Measurements from ENCODE around the gene SYT2. TPM values are rescaled to one million over a fixed set of nuclear protein-coding genes. Genes with fewer than 3 reads are reported as not detected.
A peak's percentile ranks its signal among the peaks of the same experiment; 100 is the strongest.
"Not testable (repeated sequence)": the region's sequence is repeated elsewhere in the genome, so short reads cannot be mapped to it uniquely, and the experiment has no call there.

Gene SYT2
- total and polyA plus RNA-seq, 5 donors from 2014 or later = 0.05 TPM; not detected in 3

GRCh38 chr1:202547215-202547614, 163.0 kb downstream of the SYT2 start:
- H3K9me3 Mint-ChIP-seq = no peaks in the 10 kb centered on the region
- no peaks in the 10 kb centered on the region for H3K27me3 ChIP-seq (ENCODE audit: control insufficient read depth, insufficient read depth, low read length)
- H3K27me3 Mint-ChIP-seq = no peaks in the 10 kb centered on the region
- H3K4me1 ChIP-seq (ENCODE audit: control insufficient read depth, insufficient read depth, low read length, poor library complexity, severe bottlenecking) = no peaks in the 10 kb centered on the region
- no peak overlapping the region for H3K4me3 Mint-ChIP-seq
- ATAC-seq (ENCODE audit: low read depth in 2 of 2) = no peak
- peaks cover 0 to 11% (median 5%) of the 10 kb centered on the region in 4 donors for H3K4me1 Mint-ChIP-seq
- no peak overlapping the region for H3K4me3 ChIP-seq (ENCODE audit: low read depth, low read length)
- H3K9me3 ChIP-seq (ENCODE audit: control insufficient read depth in 2 of 2, low read length in 2 of 2) = no peaks in the 10 kb centered on the region
- no peak for DNase-seq
- no peak overlapping the region for H3K27ac Mint-ChIP-seq
- no peak overlapping the region for H3K27ac ChIP-seq (ENCODE audit: insufficient read depth, low read length, poor library complexity, severe bottlenecking)
- no peaks in the 10 kb centered on the region for H3K36me3 ChIP-seq (ENCODE audit: control insufficient read depth, insufficient read depth, low read length)
- peaks cover 7% of the 10 kb centered on the region for H3K36me3 Mint-ChIP-seq

- not testable (repeated sequence) for H3K27ac Mint-ChIP-seq; ATAC-seq (ENCODE audit: low read depth in 2 of 2); H3K9me3 Mint-ChIP-seq; H3K27me3 ChIP-seq (ENCODE audit: control insufficient read depth, insufficient read depth, low read length); H3K4me1 ChIP-seq (ENCODE audit: control insufficient read depth, insufficient read depth, low read length, poor library complexity, severe bottlenecking); H3K36me3 Mint-ChIP-seq; H3K9me3 ChIP-seq (ENCODE audit: control insufficient read depth in 2 of 2, low read length in 2 of 2); H3K27ac ChIP-seq (ENCODE audit: insufficient read depth, low read length, poor library complexity, severe bottlenecking); H3K4me3 ChIP-seq (ENCODE audit: low read depth, low read length); H3K27me3 Mint-ChIP-seq; H3K36me3 ChIP-seq (ENCODE audit: control insufficient read depth, insufficient read depth, low read length); DNase-seq; H3K4me3 Mint-ChIP-seq
- peaks cover 0 to 11% (median 5%) of the 10 kb centered on the region in 4 donors for H3K4me1 Mint-ChIP-seq
Observed at GRCh38 chr1:202546796-202547195, 163.5 kb downstream of the SYT2 start.

- H3K27me3 ChIP-seq (ENCODE audit: control insufficient read depth, insufficient read depth, low read length); H3K9me3 ChIP-seq (ENCODE audit: control insufficient read depth in 2 of 2, low read length in 2 of 2); H3K36me3 ChIP-seq (ENCODE audit: control insufficient read depth, insufficient read depth, low read length); H3K9me3 Mint-ChIP-seq; H3K4me1 ChIP-seq (ENCODE audit: control insufficient read depth, insufficient read depth, low read length, poor library complexity, severe bottlenecking); H3K4me3 Mint-ChIP-seq; DNase-seq; H3K4me3 ChIP-seq (ENCODE audit: low read depth, low read length); H3K27ac Mint-ChIP-seq; H3K27me3 Mint-ChIP-seq; H3K36me3 Mint-ChIP-seq; ATAC-seq (ENCODE audit: low read depth in 2 of 2); H3K27ac ChIP-seq (ENCODE audit: insufficient read depth, low read length, poor library complexity, severe bottlenecking): not testable (repeated sequence)
- H3K4me1 Mint-ChIP-seq = peaks cover 0 to 11% (median 5%) of the 10 kb centered on the region in 4 donors
Observed at GRCh38 chr1:202546377-202546776, 163.9 kb downstream of the SYT2 start.

GRCh38 chr1:202545647-202546303, 164.5 kb downstream of the SYT2 start:
- H3K9me3 Mint-ChIP-seq; DNase-seq; H3K4me3 Mint-ChIP-seq; H3K27ac ChIP-seq (ENCODE audit: insufficient read depth, low read length, poor library complexity, severe bottlenecking); H3K36me3 Mint-ChIP-seq; H3K4me1 ChIP-seq (ENCODE audit: control insufficient read depth, insufficient read depth, low read length, poor library complexity, severe bottlenecking); H3K27me3 Mint-ChIP-seq; H3K4me3 ChIP-seq (ENCODE audit: low read depth, low read length); H3K27me3 ChIP-seq (ENCODE audit: control insufficient read depth, insufficient read depth, low read length); H3K9me3 ChIP-seq (ENCODE audit: control insufficient read depth in 2 of 2, low read length in 2 of 2); H3K27ac Mint-ChIP-seq; ATAC-seq (ENCODE audit: low read depth in 2 of 2); H3K36me3 ChIP-seq (ENCODE audit: control insufficient read depth, insufficient read depth, low read length): not testable (repeated sequence)
- peaks cover 0 to 11% (median 5%) of the 10 kb centered on the region in 4 donors for H3K4me1 Mint-ChIP-seq

GRCh38 chr1:202544766-202545449, 165.3 kb downstream of the SYT2 start:
- H3K36me3 Mint-ChIP-seq; H3K27ac Mint-ChIP-seq; H3K36me3 ChIP-seq (ENCODE audit: control insufficient read depth, insufficient read depth, low read length); H3K27me3 ChIP-seq (ENCODE audit: control insufficient read depth, insufficient read depth, low read length); H3K4me1 ChIP-seq (ENCODE audit: control insufficient read depth, insufficient read depth, low read length, poor library complexity, severe bottlenecking); H3K4me3 Mint-ChIP-seq; H3K9me3 Mint-ChIP-seq; H3K9me3 ChIP-seq (ENCODE audit: control insufficient read depth in 2 of 2, low read length in 2 of 2); H3K27me3 Mint-ChIP-seq; H3K4me3 ChIP-seq (ENCODE audit: low read depth, low read length); H3K27ac ChIP-seq (ENCODE audit: insufficient read depth, low read length, poor library complexity, severe bottlenecking); DNase-seq; ATAC-seq (ENCODE audit: low read depth in 2 of 2): not testable (repeated sequence)
- peaks cover 0 to 11% (median 5%) of the 10 kb centered on the region in 4 donors for H3K4me1 Mint-ChIP-seq

- not testable (repeated sequence) for H3K27ac Mint-ChIP-seq; DNase-seq; H3K4me3 Mint-ChIP-seq; H3K27me3 ChIP-seq (ENCODE audit: control insufficient read depth, insufficient read depth, low read length); H3K27ac ChIP-seq (ENCODE audit: insufficient read depth, low read length, poor library complexity, severe bottlenecking); H3K9me3 Mint-ChIP-seq; ATAC-seq (ENCODE audit: low read depth in 2 of 2); H3K36me3 ChIP-seq (ENCODE audit: control insufficient read depth, insufficient read depth, low read length); H3K9me3 ChIP-seq (ENCODE audit: control insufficient read depth in 2 of 2, low read length in 2 of 2); H3K4me1 ChIP-seq (ENCODE audit: control insufficient read depth, insufficient read depth, low read length, poor library complexity, severe bottlenecking); H3K4me3 ChIP-seq (ENCODE audit: low read depth, low read length); H3K27me3 Mint-ChIP-seq
- peaks cover 0 to 14% (median 5%) of the 10 kb centered on the region in 4 donors for H3K4me1 Mint-ChIP-seq
- peaks cover 10% of the 10 kb centered on the region for H3K36me3 Mint-ChIP-seq
Observed at GRCh38 chr1:202543537-202543936, 166.7 kb downstream of the SYT2 start.

- H3K36me3 Mint-ChIP-seq = peaks cover 10% of the 10 kb centered on the region
Observed at GRCh38 chr1:202542415-202542814, 167.8 kb downstream of the SYT2 start.

GRCh38 chr1:202540858-202541257, 169.4 kb downstream of the SYT2 start:
- H3K4me1 ChIP-seq (ENCODE audit: control insufficient read depth, insufficient read depth, low read length, poor library complexity, severe bottlenecking); DNase-seq; H3K9me3 Mint-ChIP-seq; ATAC-seq (ENCODE audit: low read depth in 2 of 2); H3K4me1 Mint-ChIP-seq; H3K27ac ChIP-seq (ENCODE audit: insufficient read depth, low read length, poor library complexity, severe bottlenecking); H3K4me3 ChIP-seq (ENCODE audit: low read depth, low read length); H3K9me3 ChIP-seq (ENCODE audit: control insufficient read depth in 2 of 2, low read length in 2 of 2); H3K27ac Mint-ChIP-seq; H3K4me3 Mint-ChIP-seq; H3K27me3 ChIP-seq (ENCODE audit: control insufficient read depth, insufficient read depth, low read length); H3K27me3 Mint-ChIP-seq; H3K36me3 ChIP-seq (ENCODE audit: control insufficient read depth, insufficient read depth, low read length): not testable (repeated sequence)
- peaks cover 10% of the 10 kb centered on the region for H3K36me3 Mint-ChIP-seq

More at GRCh38 chr1:202542415-202542814, 167.8 kb downstream of the SYT2 start:
- not testable (repeated sequence) for H3K9me3 ChIP-seq (ENCODE audit: control insufficient read depth in 2 of 2, low read length in 2 of 2); H3K27me3 Mint-ChIP-seq; H3K4me3 Mint-ChIP-seq; H3K4me3 ChIP-seq (ENCODE audit: low read depth, low read length); H3K9me3 Mint-ChIP-seq; ATAC-seq (ENCODE audit: low read depth in 2 of 2); H3K36me3 ChIP-seq (ENCODE audit: control insufficient read depth, insufficient read depth, low read length); H3K27ac ChIP-seq (ENCODE audit: insufficient read depth, low read length, poor library complexity, severe bottlenecking); DNase-seq; H3K4me1 ChIP-seq (ENCODE audit: control insufficient read depth, insufficient read depth, low read length, poor library complexity, severe bottlenecking); H3K27me3 ChIP-seq (ENCODE audit: control insufficient read depth, insufficient read depth, low read length)
- Mint-ChIP-seq H3K27ac (peak overlapping the region in 1 of 3 donors; percentile 15), H3K4me1 (peaks cover 0 to 14% (median 5%) of the 10 kb centered on the region in 4 donors)

Measured in CD4-positive, CD25-positive, alpha-beta regulatory T cell (primary cell).